Prostate gland (tissue), 2 donors: Measurements from ENCODE around the gene RAD51B. TPM values are rescaled to one million over a fixed set of nuclear protein-coding genes. Genes with fewer than 3 reads are reported as not detected.

Experiments
- DNase-seq: peaks from one replicate; pipeline ENCODE4 v3.0.0-alpha.2; 2019; ENCODE audit warnings: low spot score
- H3K27ac ChIP-seq, 2 donors: fragments of 200-600 bp; sonication (generic); 2 replicates each; pipeline ENCODE4 v1.5.1; 2017 to 2019
- H3K27me3 ChIP-seq: fragments of 200-600 bp; sonication (generic); replicated peaks from 2 replicates; pipeline ENCODE4 v1.5.1; 2019; ENCODE audit not compliant: insufficient read depth
- H3K36me3 ChIP-seq, 2 donors: fragments of 200-600 bp; sonication (generic); 1 replicate in 1 of 2; 2 replicates in 1 of 2; pipeline versions ENCODE4 v1.5.1 to v1.8.1; 2017 to 2019
- H3K4me1 ChIP-seq: fragments of 200-600 bp; sonication (generic); replicated peaks from 2 replicates; pipeline ENCODE4 v1.5.1; 2019
- H3K4me3 ChIP-seq, 2 donors: fragments of 200-600 bp; sonication (generic); 2 replicates each; pipeline ENCODE4 v1.5.1; 2017 to 2019
- H3K9me3 ChIP-seq: fragments of 200-600 bp; sonication (generic); 2 replicates; pipeline ENCODE4 v1.5.1; 2017
- POLR2A ChIP-seq: fragments of 450-650 bp; IDR thresholded peaks from one replicate; pipeline ENCODE4 v1.6.1; 2016; ENCODE audit warnings: antibody characterized with exemption, mild to moderate bottlenecking
- POLR2AphosphoS5 ChIP-seq: sonication (generic); formaldehyde crosslinking; IDR thresholded peaks from one replicate; pipeline ENCODE4 v1.6.1; 2017; ENCODE audit warnings: antibody characterized with exemption
- WGBS: methylation state at CpG from one replicate; pipeline ENCODE4 v1.1.5; 2018; 5-methylcytosine and 5-hydroxymethylcytosine counted together
- intact Hi-C: fragments of 100-400 bp; cut with DNase I; formaldehyde crosslinking; loops from one replicate; pipeline ENCODE4 v1.14.2; 2022
- total RNA-seq, 2 donors: library from RNA; depleted of rRNA; stranded (reverse); fragments of >200 nt; gene quantifications; one replicate each; pipeline ENCODE4 v1.1.0, GENCODE V29; 2016
- TF ChIP-seq, protein P1 (sequence below), 4 experiments: fragments of 200-600 bp in 2 of 4; fragments of 450-650 bp in 2 of 4; sonication (generic) in 2 of 4; IDR thresholded peaks; 1 replicate in 3 of 4; 2 replicates in 1 of 4; pipeline ENCODE4 v1.5.1; 2016 to 2019; ENCODE audit warnings: antibody characterized with exemption in 4 of 4, mild to moderate bottlenecking in 2 of 4, moderate library complexity in 2 of 4

RAD51B gene
- total RNA-seq, 2 donors from 2014 or later: 14.9 to 35.8 TPM

DNA sequence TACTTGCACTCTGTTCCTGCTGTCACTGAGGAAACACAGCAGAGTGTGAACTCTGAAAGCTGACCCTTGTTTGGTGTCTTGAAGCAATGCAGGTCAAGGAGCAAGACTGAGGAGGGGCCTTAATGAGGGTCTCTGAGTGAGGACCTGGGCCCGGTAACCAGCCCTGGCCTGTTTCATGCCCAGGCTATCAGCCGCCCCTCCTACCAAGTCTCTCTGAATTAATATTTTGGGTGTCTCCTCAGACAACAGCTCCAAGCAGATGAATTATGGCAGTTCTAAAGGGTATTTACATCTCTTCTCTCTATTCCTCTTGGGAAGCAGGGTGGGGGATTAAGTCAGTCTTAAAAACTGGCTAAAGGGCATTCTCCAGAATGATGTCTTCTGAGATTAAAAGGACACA lies 578.8 kb downstream of the RAD51B start:
- DNase-seq: no peak
- Histone ChIP-seq H3K4me1 (no peaks in the 10 kb centered on the region), H3K27me3 (no peaks in the 10 kb centered on the region), H3K36me3 (no peaks in the 10 kb centered on the region), H3K27ac (no peak overlapping the region), H3K9me3 (no peaks in the 10 kb centered on the region), H3K4me3 (no peak overlapping the region)
- 98% methylated on average over 2 of the region's 2 CpGs for WGBS
- no peak for TF ChIP-seq POLR2AphosphoS5
- TF ChIP-seq POLR2A: no peak
- intact Hi-C loops: no loop called here

DNA sequence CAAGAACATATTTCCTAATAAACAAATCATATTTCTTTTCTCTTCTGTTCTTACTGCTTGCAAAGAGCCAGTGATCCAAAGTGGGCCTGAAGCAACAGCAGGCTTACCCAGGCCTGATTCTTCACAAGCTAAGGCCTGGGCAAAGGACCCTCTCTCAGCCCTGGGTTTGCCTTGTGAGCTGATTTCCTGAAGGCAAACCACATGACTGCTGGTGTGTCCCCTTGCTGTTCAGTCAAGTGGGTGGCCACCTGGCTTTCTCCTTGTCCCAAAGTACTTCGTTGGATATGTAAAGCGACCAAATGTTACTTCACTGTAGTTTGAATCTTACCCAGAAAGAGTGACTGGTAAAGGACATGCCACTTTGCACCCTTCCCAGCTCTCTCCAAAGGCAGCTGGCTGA lies 580.4 kb downstream of the RAD51B start:
- WGBS: 95% methylated on average over 2 of the region's 2 CpGs
- no peak for DNase-seq
- no peaks in the 10 kb centered on the region for H3K4me1 ChIP-seq
- intact Hi-C loops: no loop called here
- H3K4me3 ChIP-seq: no peak overlapping the region
- H3K27ac ChIP-seq: no peak overlapping the region
- H3K27me3 ChIP-seq: no peaks in the 10 kb centered on the region
- TF ChIP-seq POLR2AphosphoS5 (no peak), POLR2A (no peak)
- TF ChIP-seq, protein P1, sequence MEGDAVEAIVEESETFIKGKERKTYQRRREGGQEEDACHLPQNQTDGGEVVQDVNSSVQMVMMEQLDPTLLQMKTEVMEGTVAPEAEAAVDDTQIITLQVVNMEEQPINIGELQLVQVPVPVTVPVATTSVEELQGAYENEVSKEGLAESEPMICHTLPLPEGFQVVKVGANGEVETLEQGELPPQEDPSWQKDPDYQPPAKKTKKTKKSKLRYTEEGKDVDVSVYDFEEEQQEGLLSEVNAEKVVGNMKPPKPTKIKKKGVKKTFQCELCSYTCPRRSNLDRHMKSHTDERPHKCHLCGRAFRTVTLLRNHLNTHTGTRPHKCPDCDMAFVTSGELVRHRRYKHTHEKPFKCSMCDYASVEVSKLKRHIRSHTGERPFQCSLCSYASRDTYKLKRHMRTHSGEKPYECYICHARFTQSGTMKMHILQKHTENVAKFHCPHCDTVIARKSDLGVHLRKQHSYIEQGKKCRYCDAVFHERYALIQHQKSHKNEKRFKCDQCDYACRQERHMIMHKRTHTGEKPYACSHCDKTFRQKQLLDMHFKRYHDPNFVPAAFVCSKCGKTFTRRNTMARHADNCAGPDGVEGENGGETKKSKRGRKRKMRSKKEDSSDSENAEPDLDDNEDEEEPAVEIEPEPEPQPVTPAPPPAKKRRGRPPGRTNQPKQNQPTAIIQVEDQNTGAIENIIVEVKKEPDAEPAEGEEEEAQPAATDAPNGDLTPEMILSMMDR (IDR thresholded peaks at IDR 0.05): no peak
- no peaks in the 10 kb centered on the region for H3K9me3 ChIP-seq
- H3K36me3 ChIP-seq: no peaks in the 10 kb centered on the region

DNA sequence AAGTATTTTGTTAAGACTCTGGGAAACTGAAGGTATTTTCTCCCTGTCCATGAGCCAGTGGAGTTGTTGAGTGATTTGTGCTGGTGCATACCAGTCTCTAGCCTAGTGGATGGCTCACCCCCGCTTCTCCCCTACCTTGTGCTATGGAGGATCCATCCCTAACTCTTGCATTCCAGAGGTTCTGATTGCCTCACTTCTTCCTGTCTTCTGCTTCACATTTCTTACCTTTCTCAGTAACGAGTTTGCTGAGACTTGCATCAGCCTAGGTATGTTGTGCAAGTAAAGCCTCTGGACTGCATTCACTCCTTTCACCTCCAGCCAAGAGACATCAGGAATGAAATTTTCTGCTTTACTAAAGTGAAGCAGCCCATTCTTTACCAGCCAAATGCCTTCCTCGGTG lies 581.7 kb downstream of the RAD51B start:
- Histone ChIP-seq H3K4me1 (no peaks in the 10 kb centered on the region), H3K27ac (no peak overlapping the region), H3K9me3 (no peaks in the 10 kb centered on the region), H3K36me3 (no peaks in the 10 kb centered on the region), H3K4me3 (no peak overlapping the region), H3K27me3 (no peaks in the 10 kb centered on the region)
- no peak for DNase-seq
- intact Hi-C loops: no loop called here
- TF ChIP-seq POLR2AphosphoS5: no peak
- TF ChIP-seq POLR2A: no peak
- TF ChIP-seq, protein P1 (IDR thresholded peaks at IDR 0.05): no peak
- WGBS: 63% methylated on average over 3 of the region's 3 CpGs

DNA sequence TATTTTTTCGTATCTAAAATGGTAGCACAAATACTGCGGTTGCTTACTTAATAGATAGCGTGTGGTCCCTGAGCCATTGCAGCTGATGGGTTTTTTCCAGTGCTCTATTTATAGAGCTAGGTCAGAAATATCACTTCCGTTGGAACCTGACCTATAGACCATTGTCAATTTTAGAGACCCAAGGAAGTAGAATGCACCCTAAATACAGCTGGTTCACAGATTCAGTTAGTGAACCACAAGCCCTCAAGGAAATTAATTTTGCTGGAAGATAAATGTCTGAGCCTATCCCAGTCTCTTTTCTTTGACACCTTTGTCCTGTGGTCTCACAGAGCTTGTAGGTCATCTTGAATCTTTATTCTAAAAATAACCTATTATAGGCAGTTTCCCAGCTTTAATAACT lies 582.3 kb downstream of the RAD51B start:
- H3K4me3 ChIP-seq: no peak overlapping the region
- no peaks in the 10 kb centered on the region for H3K4me1 ChIP-seq
- 85% methylated on average over 4 of the region's 4 CpGs for WGBS
- no peaks in the 10 kb centered on the region for H3K36me3 ChIP-seq
- no peak overlapping the region for H3K27ac ChIP-seq
- no peaks in the 10 kb centered on the region for H3K9me3 ChIP-seq
- no peak for DNase-seq
- TF ChIP-seq POLR2A (no peak), POLR2AphosphoS5 (no peak)
- TF ChIP-seq, protein P1 (IDR thresholded peaks at IDR 0.05): no peak
- intact Hi-C loops: no loop called here
- no peaks in the 10 kb centered on the region for H3K27me3 ChIP-seq

DNA sequence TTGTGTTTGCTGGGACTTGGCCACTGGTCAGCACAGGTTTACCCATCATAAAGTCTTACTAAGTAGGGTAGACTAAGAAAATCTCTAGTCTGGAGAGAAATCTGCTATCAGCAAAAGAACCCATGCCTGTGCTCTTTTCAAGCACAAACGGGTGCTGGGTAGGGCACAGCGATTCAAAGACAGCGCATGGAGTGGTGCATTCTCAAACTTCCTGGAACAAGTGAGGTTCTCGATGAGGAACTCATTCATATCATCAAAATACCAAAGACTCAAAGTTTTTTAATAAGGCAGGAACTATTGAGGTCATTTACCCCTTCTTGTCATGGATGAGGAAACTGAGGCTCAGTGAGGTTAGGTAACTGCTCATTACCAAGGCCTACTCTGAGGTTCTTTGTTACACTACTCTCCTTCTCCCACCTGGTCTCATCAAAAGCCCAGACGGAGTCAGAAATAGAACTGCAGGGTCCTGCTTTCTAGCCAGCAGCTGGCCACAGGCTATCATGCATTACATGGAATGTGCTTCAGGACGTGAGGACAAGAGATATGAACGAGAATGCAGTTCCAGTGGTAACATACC lies 583.0 kb downstream of the RAD51B start:
- 85% methylated on average over 7 of the region's 7 CpGs for WGBS
- Histone ChIP-seq H3K4me1 (no peaks in the 10 kb centered on the region), H3K9me3 (no peaks in the 10 kb centered on the region), H3K36me3 (no peaks in the 10 kb centered on the region), H3K27me3 (no peaks in the 10 kb centered on the region), H3K27ac (no peak overlapping the region), H3K4me3 (no peak overlapping the region)
- no peak for DNase-seq
- intact Hi-C loops: no loop called here
- TF ChIP-seq, protein P1 (IDR thresholded peaks at IDR 0.05): no peak
- TF ChIP-seq POLR2A: no peak
- no peak for TF ChIP-seq POLR2AphosphoS5
